ENCODE results near the gene GALT.

The GALT gene

GRCh38 chr9:34651876-34652601 is 5.6 kb downstream of the GALT start, which contains the start of gene IL11RA:
IL11RA (plus strand) TSS chr9:34652185; CDS start chr9:34655218, 3,033 bp downstream.
- peak; percentile 80 for DNase-seq (ENCODE audit: low read depth)

- DNase-seq (ENCODE audit: low read depth): no peak
Observed at GRCh38 chr9:34652602-34653000, 6.1 kb downstream of the GALT start.

GRCh38 chr9:34653151-34654072 is 6.9 kb downstream of the GALT start:
- DNase-seq (ENCODE audit: low read depth): no peak

GRCh38 chr9:34654323-34655051 is 8.0 kb downstream of the GALT start:
- peak; percentile 96 for DNase-seq (ENCODE audit: low read depth)

GRCh38 chr9:34655394-34655793 is 8.9 kb downstream of the GALT start:
- no peak for DNase-seq (ENCODE audit: low read depth)

GRCh38 chr9:34656992-34657391 is 10.5 kb downstream of the GALT start:
- DNase-seq (ENCODE audit: low read depth): no peak

GRCh38 chr9:34658461-34658860 is 12.0 kb downstream of the GALT start:
- no peak for DNase-seq (ENCODE audit: low read depth)

GRCh38 chr9:34659592-34660253 is 13.2 kb downstream of the GALT start:
- DNase-seq (ENCODE audit: low read depth): no peak

GRCh38 chr9:34662526-34663302 is 16.2 kb downstream of the GALT start, which contains the start of gene CCL27:
CCL27 (minus strand) TSS chr9:34662657; CDS start chr9:34662633, 24 bp downstream.
- no peak for DNase-seq (ENCODE audit: low read depth)

- DNase-seq (ENCODE audit: low read depth): no peak
Observed at GRCh38 chr9:34663303-34663605, 16.8 kb downstream of the GALT start.

- DNase-seq (ENCODE audit: low read depth): peak; percentile 76
Observed at GRCh38 chr9:34664281-34665066, 18.0 kb downstream of the GALT start.

GRCh38 chr9:34665067-34665380 is 18.5 kb downstream of the GALT start:
- no peak for DNase-seq (ENCODE audit: low read depth)

- DNase-seq (ENCODE audit: low read depth): peak; percentile 93
Observed at GRCh38 chr9:34665381-34666250, 19.1 kb downstream of the GALT start.

- no peak for DNase-seq (ENCODE audit: low read depth)
Observed at GRCh38 chr9:34669809-34670562, 23.5 kb downstream of the GALT start.

GRCh38 chr9:34671307-34671706 is 24.8 kb downstream of the GALT start:
- no peak for DNase-seq (ENCODE audit: low read depth)

- DNase-seq (ENCODE audit: low read depth): no peak
Observed at GRCh38 chr9:34674440-34674839, 28.0 kb downstream of the GALT start.

GRCh38 chr9:34675048-34675714 is 28.7 kb downstream of the GALT start:
- peak; percentile 49 for DNase-seq (ENCODE audit: low read depth)

- no peak for DNase-seq (ENCODE audit: low read depth)
Observed at GRCh38 chr9:34675869-34676268, 29.4 kb downstream of the GALT start.

Data from fibroblast of the conjunctiva (primary cell).